ENCODE measurements around the gene DCST2. TPM values are rescaled to one million over a fixed set of nuclear protein-coding genes. Genes with fewer than 3 reads are reported as not detected.

The DCST2 gene
- total and polyA plus RNA-seq, 7 donors = 0.04 to 0.56 (median 0.19) TPM; not detected in 2

DNA sequence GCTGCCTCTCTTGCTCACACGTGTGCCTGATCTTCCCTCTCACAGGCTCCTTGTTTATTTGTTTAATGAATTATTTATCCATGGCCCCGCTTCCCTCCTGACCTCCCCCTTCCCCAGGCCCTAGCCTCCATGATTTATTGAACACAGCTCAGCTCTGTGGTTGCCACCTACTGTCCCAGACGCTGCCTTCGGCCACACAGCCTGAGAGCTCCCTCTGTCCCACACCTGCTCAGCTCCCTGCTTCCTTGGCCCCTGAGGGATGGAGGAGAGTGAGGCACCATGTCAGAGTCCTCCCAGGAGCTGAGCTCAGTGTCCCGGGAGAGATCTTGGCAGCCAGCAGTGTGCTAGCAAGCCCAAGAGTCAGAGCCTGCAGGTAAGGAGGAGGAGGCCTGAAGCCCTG is 42.0 kb upstream of the DCST2 start:
- intact Hi-C loops (cut with DNase I) = no loop called here

DNA sequence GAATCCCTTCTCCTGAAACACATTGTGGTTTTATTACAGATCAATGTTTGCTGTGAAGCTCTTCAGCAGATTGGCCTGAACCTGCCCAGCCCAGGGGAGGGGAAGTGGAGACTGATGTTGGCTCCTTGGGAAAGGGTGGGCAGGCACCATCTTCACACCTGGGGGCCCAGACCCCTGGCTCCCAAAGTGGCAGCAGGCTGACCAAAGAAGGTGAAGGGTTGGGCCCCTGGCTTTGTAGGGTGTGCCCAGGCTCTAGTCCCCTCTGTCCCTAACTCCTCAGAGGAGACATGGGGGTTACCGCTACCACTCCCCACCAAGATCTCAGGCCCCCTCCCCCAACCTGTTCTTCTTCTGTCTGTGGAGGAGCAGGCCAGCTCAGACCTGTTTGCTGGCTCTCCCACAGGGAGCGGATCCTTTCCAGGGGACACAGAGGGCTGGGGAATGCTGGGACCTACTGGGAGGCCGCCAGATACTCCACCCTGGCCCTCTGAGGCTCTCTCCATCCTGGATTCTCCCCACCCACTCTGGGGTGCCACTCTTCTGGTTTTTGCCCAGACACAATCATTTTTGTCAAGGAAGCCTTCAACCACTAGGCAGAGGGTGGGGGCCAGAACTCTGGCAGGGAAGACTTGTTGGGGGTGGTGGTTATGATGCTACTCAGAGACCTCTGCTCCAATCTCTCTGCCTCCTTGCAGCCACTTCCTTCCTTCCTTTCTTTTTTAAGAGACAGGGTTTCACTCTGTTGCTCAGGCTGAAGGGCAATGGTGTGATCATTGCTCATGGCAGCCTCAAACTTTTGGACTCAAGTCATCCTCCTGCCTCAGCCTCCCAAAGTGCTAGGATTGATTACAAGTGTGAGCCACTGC is 40.0 kb upstream of the DCST2 start:
- Histone ChIP-seq H3K27me3 (ENCODE audit: insufficient read depth in 3 of 3, low read length in 2 of 3) (peaks cover 0 to 1% (median 0%) of the 10 kb centered on the region in 3 donors), H3K4me3 (no peak overlapping the region), H3K27ac (no peak overlapping the region), H3K9me3 (no peaks in the 10 kb centered on the region), H3K4me1 (peaks cover 12% of the 10 kb centered on the region), H3K36me3 (ENCODE audit: insufficient read depth in 1 of 2, low read depth in 1 of 2) (no peaks in the 10 kb centered on the region)
- TF ChIP-seq, protein P1, sequence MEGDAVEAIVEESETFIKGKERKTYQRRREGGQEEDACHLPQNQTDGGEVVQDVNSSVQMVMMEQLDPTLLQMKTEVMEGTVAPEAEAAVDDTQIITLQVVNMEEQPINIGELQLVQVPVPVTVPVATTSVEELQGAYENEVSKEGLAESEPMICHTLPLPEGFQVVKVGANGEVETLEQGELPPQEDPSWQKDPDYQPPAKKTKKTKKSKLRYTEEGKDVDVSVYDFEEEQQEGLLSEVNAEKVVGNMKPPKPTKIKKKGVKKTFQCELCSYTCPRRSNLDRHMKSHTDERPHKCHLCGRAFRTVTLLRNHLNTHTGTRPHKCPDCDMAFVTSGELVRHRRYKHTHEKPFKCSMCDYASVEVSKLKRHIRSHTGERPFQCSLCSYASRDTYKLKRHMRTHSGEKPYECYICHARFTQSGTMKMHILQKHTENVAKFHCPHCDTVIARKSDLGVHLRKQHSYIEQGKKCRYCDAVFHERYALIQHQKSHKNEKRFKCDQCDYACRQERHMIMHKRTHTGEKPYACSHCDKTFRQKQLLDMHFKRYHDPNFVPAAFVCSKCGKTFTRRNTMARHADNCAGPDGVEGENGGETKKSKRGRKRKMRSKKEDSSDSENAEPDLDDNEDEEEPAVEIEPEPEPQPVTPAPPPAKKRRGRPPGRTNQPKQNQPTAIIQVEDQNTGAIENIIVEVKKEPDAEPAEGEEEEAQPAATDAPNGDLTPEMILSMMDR (IDR thresholded peaks at IDR 0.05) = no peak
- DNase-seq (peak; percentile 4 to 40), ATAC-seq (no peak)
- 90 to 97% (median 96%) methylated on average over 3 of the region's 3 CpGs for WGBS, 3 donors
- intact Hi-C loops (cut with DNase I) = no loop called here

More for the DNA sequence above, 42.0 kb upstream of the DCST2 start:
- ATAC-seq (no peak), DNase-seq (peak in 1 of 2 donors; percentile 21)
- peaks cover 0 to 18% (median 7%) of the 10 kb centered on the region in 3 donors for H3K27me3 ChIP-seq (ENCODE audit: insufficient read depth in 3 of 3, low read length in 2 of 3)
- no peaks in the 10 kb centered on the region for H3K36me3 ChIP-seq (ENCODE audit: insufficient read depth in 1 of 2, low read depth in 1 of 2)
- WGBS, 3 donors = 62 to 72% (median 65%) methylated on average over 5 of the region's 5 CpGs
- TF ChIP-seq, protein P1 (IDR thresholded peaks at IDR 0.05) = no peak
- H3K4me1 ChIP-seq = peaks cover 21% of the 10 kb centered on the region
- H3K4me3 ChIP-seq = no peak overlapping the region
- no peak overlapping the region for H3K27ac ChIP-seq
- H3K9me3 ChIP-seq = no peaks in the 10 kb centered on the region

DNA sequence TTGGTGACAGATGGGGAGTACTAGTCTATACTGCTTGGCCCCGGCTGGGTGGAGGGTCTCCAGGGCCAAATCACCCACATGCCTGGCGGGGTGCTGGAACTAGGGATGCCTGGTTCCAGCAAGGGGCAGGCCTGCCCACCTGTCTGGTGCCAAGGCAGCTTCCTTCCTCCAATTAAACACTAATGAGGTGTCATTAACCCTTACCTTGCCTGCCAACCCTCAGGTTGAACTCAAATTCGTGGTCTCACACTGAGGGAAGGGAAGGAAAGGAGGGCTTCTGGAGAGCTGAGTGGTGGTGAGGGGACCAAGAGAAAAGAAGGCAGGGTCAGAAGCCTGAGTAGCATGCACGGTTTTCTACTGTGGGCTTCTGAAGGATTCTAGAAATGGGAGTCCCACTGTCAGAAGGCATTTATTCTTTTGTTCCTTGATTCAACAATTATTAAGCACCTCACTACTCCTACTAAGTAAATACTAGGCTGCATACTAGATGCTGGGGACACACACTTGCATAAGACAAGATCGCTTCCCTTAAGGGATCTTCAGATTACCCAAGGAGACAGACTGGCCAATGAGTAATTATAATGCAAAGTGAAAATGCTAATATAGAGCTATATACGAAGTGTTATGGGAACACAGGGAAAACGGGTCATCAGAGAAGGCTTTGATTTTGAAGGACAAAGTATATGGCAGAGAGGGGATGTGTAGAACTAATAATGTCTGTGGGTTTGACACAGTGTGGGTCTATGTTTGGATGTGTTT is 39.1 kb upstream of the DCST2 start:
- WGBS, 3 donors = 61 to 66% (median 65%) methylated on average over 7 of the region's 7 CpGs
- intact Hi-C loops (cut with DNase I) = no loop called here
- Histone ChIP-seq H3K36me3 (ENCODE audit: insufficient read depth in 1 of 2, low read depth in 1 of 2) (no peaks in the 10 kb centered on the region), H3K27ac (no peak overlapping the region), H3K27me3 (ENCODE audit: insufficient read depth in 3 of 3, low read length in 2 of 3) (peaks cover 0 to 1% (median 0%) of the 10 kb centered on the region in 3 donors), H3K9me3 (no peaks in the 10 kb centered on the region), H3K4me3 (no peak overlapping the region), H3K4me1 (peaks cover 12% of the 10 kb centered on the region)
- ATAC-seq (no peak), DNase-seq (peak; percentile 2 to 32)
- TF ChIP-seq, protein P1 (IDR thresholded peaks at IDR 0.05) = no peak

DNA sequence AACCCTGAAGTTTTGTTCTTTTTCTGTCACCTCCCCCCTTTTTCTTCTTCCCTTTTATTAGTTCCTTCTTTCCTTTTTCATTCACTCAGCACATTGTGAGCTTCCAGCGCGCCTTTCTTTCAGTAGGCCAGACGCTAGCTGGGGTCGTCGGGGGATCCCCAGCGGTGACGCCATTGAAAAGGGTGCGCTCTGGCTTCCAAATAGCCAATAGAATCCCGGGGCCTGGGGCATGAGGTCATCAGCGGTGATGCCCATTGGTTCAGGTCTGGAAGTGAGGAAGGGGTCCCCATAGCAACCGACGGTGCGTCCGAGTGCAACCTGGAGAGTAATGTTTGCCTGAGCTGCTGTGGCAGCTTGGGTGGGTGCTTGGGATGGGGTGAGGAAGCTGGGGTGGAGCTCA is 38.1 kb upstream of the DCST2 start:
- Histone ChIP-seq H3K9me3 (no peaks in the 10 kb centered on the region), H3K36me3 (ENCODE audit: insufficient read depth in 1 of 2, low read depth in 1 of 2) (no peaks in the 10 kb centered on the region), H3K4me1 (peaks cover 12% of the 10 kb centered on the region), H3K27ac (no peak overlapping the region), H3K4me3 (peak overlapping the region; percentile 68), H3K27me3 (ENCODE audit: insufficient read depth in 3 of 3, low read length in 2 of 3) (peaks cover 0 to 1% (median 0%) of the 10 kb centered on the region in 3 donors)
- WGBS, 3 donors = 79 to 87% (median 81%) methylated on average over 14 of the region's 14 CpGs
- TF ChIP-seq, protein P1 (IDR thresholded peaks at IDR 0.05) = no peak
- DNase-seq = peak in 1 of 2 donors; percentile 46
- intact Hi-C loops (cut with DNase I) = no loop called here
- ATAC-seq = no peak

All from psoas muscle (tissue), 8 donors.